GM12878 (cell line): ENCODE measurements around the gene ZNF445. TPM values are rescaled to one million over a fixed set of nuclear protein-coding genes. Genes with fewer than 3 reads are reported as not detected.
A peak's percentile ranks its signal among the peaks of the same experiment; 100 is the strongest.
"Not testable (repeated sequence)": the region's sequence is repeated elsewhere in the genome, so short reads cannot be mapped to it uniquely, and the experiment has no call there.

ENCODE experiments used
- ATAC-seq: fragments of 200-7000 bp; cut with Tn5 transposase; 3 replicates; pipeline ENCODE4 v1.9.1; 2020; ENCODE audit warnings: mild to moderate bottlenecking, moderate library complexity
- BruUV-seq: library from RNA; stranded (reverse); fragments of 400-500 nt; replicated peaks from 2 replicates; lab custom pipeline; 2021; lab: Mats Ljungman, UMichigan
- CTCF ChIA-PET: fragments of 300-600 bp; sonication (Branson Sonifier 250); formaldehyde crosslinking; extraction: SDS; loops from one replicate; lab custom pipeline; 2021; ENCODE audit warnings: inconsistent platforms; lab: Yijun Ruan, JAX
- POLR2A ChIA-PET: fragments of 350-600 bp; formaldehyde crosslinking; extraction: SDS; loops from one replicate; lab custom pipeline; 2021; ENCODE audit warnings: inconsistent platforms; lab: Charles Lee
- RAD21 ChIA-PET: fragments of 300-600 bp; sonication (Branson Sonifier 250); formaldehyde crosslinking; loops from one replicate; lab custom pipeline; 2023; ENCODE audit warnings: antibody characterized with exemption; ENCODE audit not compliant: unreplicated experiment; lab: Charles Lee
- SMC1A ChIA-PET: fragments of 300-600 bp; sonication (Branson Sonifier 250); formaldehyde crosslinking; loops from one replicate; lab custom pipeline; 2023; ENCODE audit not compliant: unreplicated experiment, uncharacterized antibody; lab: Charles Lee
- DNase-seq: peaks from one replicate; pipeline ENCODE4 v3.0.0-alpha.2; 2011; ENCODE audit warnings: low read depth, low spot score
- FAIRE-seq: peaks from 3 replicates; lab custom pipeline; 2011; peaks lifted over from hg19 to GRCh38; lab: Jason Lieb, UNC
- H2AFZ ChIP-seq: 2 replicates; pipeline ENCODE4 v1.6.0; 2011; ENCODE audit warnings: low read depth, low read length, control low read depth; ENCODE audit not compliant: control insufficient read depth
- H3K27ac ChIP-seq: 2 replicates; pipeline ENCODE4 v1.5.1; 2011; ENCODE audit warnings: control low read depth; ENCODE audit not compliant: control insufficient read depth, insufficient read depth
- H3K27me3 ChIP-seq, 2 experiments: replicated peaks in 1 of 2; 2 replicates each; pipeline versions ENCODE4 v1.6.0 to v1.6.1; 2011; ENCODE audit warnings: low read length in 1 of 2; ENCODE audit not compliant: control insufficient read depth in 2 of 2, insufficient read depth in 2 of 2
- H3K36me3 ChIP-seq, 2 experiments: 2 replicates each; pipeline ENCODE4 v1.5.1; 2011; ENCODE audit warnings: low read length in 1 of 2; ENCODE audit not compliant: control insufficient read depth in 2 of 2, insufficient read depth in 2 of 2
- H3K4me1 ChIP-seq: 2 replicates; pipeline ENCODE4 v1.6.1; 2011; ENCODE audit warnings: mild to moderate bottlenecking, low read length, moderate library complexity, mixed read lengths; ENCODE audit not compliant: control insufficient read depth, insufficient read depth
- H3K4me2 ChIP-seq: 2 replicates; pipeline ENCODE4 v1.6.0; 2011; ENCODE audit warnings: control low read depth; ENCODE audit not compliant: control insufficient read depth, insufficient read depth
- H3K4me3 ChIP-seq: fragments of 200-600 bp; sonication (generic); 2 replicates; pipeline ENCODE4 v1.5.1; 2016
- H3K79me2 ChIP-seq: 2 replicates; pipeline ENCODE4 v1.6.0; 2011; ENCODE audit warnings: low read length; ENCODE audit not compliant: control insufficient read depth, insufficient read depth
- H3K9ac ChIP-seq: 2 replicates; pipeline ENCODE4 v1.8.0; 2011; ENCODE audit warnings: low read length, control low read depth, mixed read lengths; ENCODE audit not compliant: control insufficient read depth, insufficient read depth
- H3K9me3 ChIP-seq: replicated peaks from 3 replicates; pipeline ENCODE4 v1.5.1; 2011; ENCODE audit warnings: mild to moderate bottlenecking, low read length; ENCODE audit not compliant: control insufficient read depth, insufficient read depth
- H4K20me1 ChIP-seq: 2 replicates; pipeline ENCODE4 v1.6.0; 2011; ENCODE audit not compliant: control insufficient read depth, insufficient read depth
- CTCF ChIP-seq, 3 experiments: IDR thresholded peaks in 2 of 3; conservative IDR thresholded peaks in 1 of 3; 2 replicates each; pipeline ENCODE4 v1.5.1; 2011; ENCODE audit warnings: low read depth in 3 of 3, low read length in 3 of 3, mild to moderate bottlenecking in 3 of 3, control low read depth in 2 of 3, moderate library complexity in 2 of 3, inconsistent platforms in 1 of 3, mixed read lengths in 1 of 3; ENCODE audit not compliant: control insufficient read depth in 2 of 3, insufficient read depth in 1 of 3; ENCODE audit errors: extremely low read depth in 1 of 3
- RAD21 ChIP-seq: IDR thresholded peaks from 2 replicates; pipeline ENCODE4 v1.6.1; 2011; ENCODE audit warnings: mild to moderate bottlenecking, low read depth, low read length, moderate library complexity; ENCODE audit not compliant: insufficient read depth
- SP1 ChIP-seq: IDR thresholded peaks from one replicate; pipeline ENCODE4 v1.6.1; 2011; ENCODE audit warnings: low read depth, low read length
- WGBS: methylation state at CpG from one replicate; pipeline ENCODE4 v1.1.6; 2016; ENCODE audit warnings: low lambda C conversion rate; ENCODE audit not compliant: insufficient replicate concordance, insufficient coverage; ENCODE audit errors: missing lambda C conversion rate; 5-methylcytosine and 5-hydroxymethylcytosine counted together
- in situ Hi-C: fragments of 300-500 bp; cut with MboI; formaldehyde crosslinking; loops from 9 replicates; pipeline ENCODE4 v1.14.3; 2018; ENCODE audit warnings: mixed read lengths
- intact Hi-C: fragments of 100-400 bp; cut with micrococcal nuclease; formaldehyde crosslinking; loops from one replicate; pipeline ENCODE4 v1.14.2; 2022; ENCODE audit not compliant: unreplicated experiment
- polyA plus RNA-seq, 11 experiments: library from polyadenylated mRNA; depleted of rRNA in 4 of 11; unstranded in 6 of 11; stranded (reverse) in 5 of 11; fragments of >200 nt; fragmentation: Nextera tagmentation in 4 of 11; fragmentation: Illumina TruSeq in 1 of 11; extraction: Ambion mirVana in 4 of 11; extraction: Trizol in 1 of 11; gene quantifications; 1 replicate in 1 of 11; 2 replicates in 10 of 11; pipeline versions ENCODE4 v1.2.1 to v1.2.3, GENCODE V29; 2011 to 2016; ENCODE audit warnings: inconsistent platforms in 2 of 11, missing spikeins in 2 of 11, low read depth in 1 of 11
- total RNA-seq, 4 experiments: library from RNA; depleted of rRNA in 3 of 4; stranded (reverse); fragments of >200 nt in 3 of 4; fragmentation: Illumina TruSeq in 1 of 4; extraction: Trizol in 1 of 4; gene quantifications; 2 replicates each; pipeline versions ENCODE4 v1.2.1 to v1.2.3, GENCODE V29; 2013 to 2021

The ZNF445 gene
- total and polyA plus RNA-seq, 10 of the 15 experiments (the other 5 are each of a cell fraction or from before 2014, with no cell fraction given) = 0.80 to 14.4 (median 5.6) TPM

- no peak overlapping the region for H2AFZ ChIP-seq
- ChIA-PET SMC1A (no interaction called here), CTCF (no interaction called here), RAD21 (no interaction called here), POLR2A (no interaction called here)
- H3K4me1 ChIP-seq = no peaks in the 10 kb centered on the region
- H3K36me3 ChIP-seq = no peaks in the 10 kb centered on the region
- no peaks in the 10 kb centered on the region for H3K27me3 ChIP-seq
- ATAC-seq (no peak), DNase-seq (no peak), FAIRE-seq (no peak)
- WGBS = 27% methylated on average over 2 of the region's 2 CpGs
- BruUV-seq = no TSS peak
- H3K4me2 ChIP-seq = no peak overlapping the region
- no peak overlapping the region for H3K27ac ChIP-seq
- in situ Hi-C loops = no loop called here
- H3K9me3 ChIP-seq = no peaks in the 10 kb centered on the region
- no peaks in the 10 kb centered on the region for H4K20me1 ChIP-seq
- intact Hi-C loops = no loop called here
- no peak overlapping the region for H3K9ac ChIP-seq
- TF ChIP-seq SP1 = no peak
- 0 out of 2 replicates have a peak, but pooled peaks have one; percentile 3 for TF ChIP-seq RAD21
- TF ChIP-seq CTCF (IDR thresholded peaks at IDR 0.05 in 2 of 3, conservative IDR thresholded peaks at IDR 0.05 in 1 of 3; ENCODE audit: control insufficient read depth in 2 of 3, extremely low read depth in 1 of 3, insufficient read depth in 1 of 3, low read depth in 3 of 3, low read length in 3 of 3) = peak in 2 of 3 experiments; percentile 37 to 41; a peak in 2 of 6 replicates
- no peaks in the 10 kb centered on the region for H3K79me2 ChIP-seq
- H3K4me3 ChIP-seq = no peak overlapping the region
These were observed 58.9 kb downstream of the ZNF445 start for GRCh38 chr3:44418549-44418948.

- intact Hi-C loops, SMC1A ChIA-PET, H3K36me3 ChIP-seq, FAIRE-seq, H3K4me2 ChIP-seq, H4K20me1 ChIP-seq, in situ Hi-C loops, H3K4me1 ChIP-seq, CTCF ChIA-PET, BruUV-seq, POLR2A ChIA-PET, H3K79me2 ChIP-seq, H3K9me3 ChIP-seq, DNase-seq, H3K27me3 ChIP-seq, H2AFZ ChIP-seq, H3K9ac ChIP-seq, ATAC-seq, H3K27ac ChIP-seq, H3K4me3 ChIP-seq, RAD21 ChIA-PET: not testable (repeated sequence)
- WGBS = 40% methylated on average over 4 of the region's 4 CpGs
These were observed 59.4 kb downstream of the ZNF445 start for GRCh38 chr3:44418118-44418517.
